ENCODE results near the gene PGM3.
"Not testable (repeated sequence)": the region's sequence is repeated elsewhere in the genome, so short reads cannot be mapped to it uniquely, and the experiment has no call there.

The PGM3 gene

GRCh38 chr6:83199863-83200225 is 6.8 kb upstream of the PGM3 start:
- intact Hi-C loops (cut with DNase I; ENCODE audit: low total_unique reads) = no loop called here
- Histone ChIP-seq H3K4me1 (peaks cover 0 to 2% (median 0%) of the 10 kb centered on the region in 4 donors), H3K9me3 (no peaks in the 10 kb centered on the region), H3K27ac (no peak overlapping the region), H3K4me3 (no peak overlapping the region), H3K27me3 (no peaks in the 10 kb centered on the region), H3K36me3 (peaks cover 0 to 20% (median 7%) of the 10 kb centered on the region in 3 donors)
- DNase-seq = no peak
- no peak for TF ChIP-seq CTCF (IDR thresholded peaks at IDR 0.05)

GRCh38 chr6:83199173-83199862 is 6.3 kb upstream of the PGM3 start:
- no peak for TF ChIP-seq CTCF (IDR thresholded peaks at IDR 0.05)

DNA sequence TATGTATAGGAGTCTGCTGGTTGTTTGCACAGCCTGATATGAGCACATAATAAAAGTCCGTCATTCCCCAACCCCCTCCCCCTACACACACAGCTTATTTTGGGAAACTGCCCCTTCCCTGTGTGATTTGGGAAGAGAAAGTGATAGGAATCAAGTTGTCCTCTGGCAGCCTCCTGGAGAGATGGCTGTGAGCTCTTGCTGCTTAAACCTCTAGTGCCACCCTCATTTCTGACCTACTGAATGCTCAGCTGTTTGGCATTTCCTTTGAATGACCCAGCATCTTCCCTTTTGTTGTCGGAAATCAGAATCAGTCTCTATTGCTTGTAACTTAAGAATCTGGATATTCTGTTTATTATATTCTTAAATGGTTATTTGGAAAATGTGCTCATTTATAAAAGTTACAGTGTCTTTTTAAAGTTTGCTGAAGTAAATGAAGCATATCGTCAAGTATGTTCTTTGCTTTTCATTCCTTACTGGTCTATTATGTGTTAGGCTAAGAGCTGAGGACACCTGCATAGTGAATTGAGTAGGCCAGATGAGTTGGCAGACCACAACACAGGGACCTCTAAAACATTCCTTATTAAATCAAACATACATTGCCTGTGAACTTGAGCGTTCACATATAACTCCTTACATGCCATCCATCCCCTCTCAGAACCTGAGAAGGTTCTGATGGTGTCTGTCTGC is 5.6 kb upstream of the PGM3 start:
- DNase-seq = no peak
- Histone ChIP-seq H3K4me1 (peaks cover 0 to 12% (median 4%) of the 10 kb centered on the region in 4 donors), H3K9me3 (no peaks in the 10 kb centered on the region), H3K27ac (no peak overlapping the region), H3K4me3 (no peak overlapping the region), H3K36me3 (peaks cover 0 to 20% (median 7%) of the 10 kb centered on the region in 3 donors), H3K27me3 (no peaks in the 10 kb centered on the region)
- intact Hi-C loops (cut with DNase I; ENCODE audit: low total_unique reads) = no loop called here
- no peak for TF ChIP-seq CTCF (IDR thresholded peaks at IDR 0.05)

More at GRCh38 chr6:83199173-83199862, 6.3 kb upstream of the PGM3 start:
- Histone ChIP-seq H3K9me3 (no peaks in the 10 kb centered on the region), H3K36me3 (peaks cover 0 to 20% (median 7%) of the 10 kb centered on the region in 3 donors), H3K4me3 (no peak overlapping the region), H3K4me1 (peaks cover 0 to 7% (median 3%) of the 10 kb centered on the region in 4 donors), H3K27me3 (no peaks in the 10 kb centered on the region), H3K27ac (no peak overlapping the region)
- intact Hi-C loops (cut with DNase I; ENCODE audit: low total_unique reads) = no loop called here
- DNase-seq = no peak

DNA sequence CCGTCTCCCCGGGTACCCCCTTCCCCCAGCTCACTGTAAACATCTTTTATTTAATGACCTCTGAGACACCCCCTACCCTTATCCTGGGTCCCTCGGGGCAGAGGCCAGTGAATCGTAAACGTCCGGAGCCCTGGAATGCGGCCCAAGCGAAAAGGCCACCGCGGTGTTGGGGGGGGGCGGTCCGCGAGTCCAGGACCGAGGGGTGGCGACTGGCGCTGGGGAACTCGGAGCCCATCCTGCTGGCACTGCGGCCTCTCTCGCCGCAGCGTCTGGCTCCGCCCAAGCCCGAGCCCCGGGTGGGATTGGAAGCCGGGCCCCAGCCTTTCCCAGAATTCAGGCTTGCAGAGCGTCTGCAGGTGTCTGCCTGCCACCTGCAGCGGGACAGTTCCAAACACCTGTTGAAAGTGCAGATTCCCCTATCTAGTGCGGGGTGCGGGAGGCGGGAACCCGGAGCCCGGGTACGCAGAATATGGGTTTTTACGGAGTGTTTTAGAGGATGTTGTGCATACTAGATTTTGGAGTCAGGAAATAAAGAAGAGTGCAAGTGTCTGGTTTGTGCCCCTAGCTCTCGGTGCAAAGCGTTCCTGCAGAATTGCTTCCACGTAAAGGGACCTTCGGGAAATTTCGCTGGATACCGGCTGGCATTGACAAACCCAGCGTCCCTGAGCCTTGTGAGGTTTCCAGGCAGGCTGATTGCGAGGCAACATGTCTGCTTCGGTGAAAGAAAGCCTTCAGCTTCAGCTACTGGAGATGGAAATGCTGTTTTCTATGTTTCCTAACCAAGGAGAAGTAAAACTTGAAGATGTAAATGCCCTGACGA is 892 bp upstream of the PGM3 start:
- Histone ChIP-seq H3K27ac (peak overlapping the region; percentile 77 to 96), H3K4me3 (peak overlapping the region; percentile 66 to 99), H3K9me3 (no peaks in the 10 kb centered on the region), H3K27me3 (no peaks in the 10 kb centered on the region), H3K36me3 (peaks cover 0 to 23% (median 7%) of the 10 kb centered on the region in 3 donors), H3K4me1 (peaks cover 0 to 37% (median 13%) of the 10 kb centered on the region in 4 donors)
- peak; percentile 42 to 76 for DNase-seq
- intact Hi-C loops (cut with DNase I; ENCODE audit: low total_unique reads) = loop anchor here (2.0 kb wide), 1 partner anchor 127 kb away; the partner anchor contains the start of gene DOP1A
- no peak for TF ChIP-seq CTCF (IDR thresholded peaks at IDR 0.05)

- Histone ChIP-seq H3K4me3 (peak overlapping the region; percentile 66 to 99), H3K4me1 (peaks cover 0 to 37% (median 13%) of the 10 kb centered on the region in 4 donors), H3K9me3 (no peaks in the 10 kb centered on the region), H3K27me3 (no peaks in the 10 kb centered on the region), H3K36me3 (peaks cover 0 to 34% (median 7%) of the 10 kb centered on the region in 3 donors), H3K27ac (peak overlapping the region; percentile 77 to 96)
- intact Hi-C loops (cut with DNase I; ENCODE audit: low total_unique reads) = no loop called here
- DNase-seq = no peak
- TF ChIP-seq CTCF (IDR thresholded peaks at IDR 0.05) = no peak
Measured at GRCh38 chr6:83192456-83192855, 609 bp downstream of the PGM3 start.

- intact Hi-C loops (cut with DNase I; ENCODE audit: low total_unique reads) = not testable (repeated sequence)
Measured at GRCh38 chr6:83191974-83192373, 1.1 kb downstream of the PGM3 start.

More at GRCh38 chr6:83191974-83192373, 1.1 kb downstream of the PGM3 start:
- peak overlapping the region in 1 of 2 donors; percentile 96 for H3K27ac ChIP-seq
- H3K27me3 ChIP-seq, H3K9me3 ChIP-seq, DNase-seq: not testable (repeated sequence)
- H3K4me1 ChIP-seq = peaks cover 0 to 37% (median 13%) of the 10 kb centered on the region in 4 donors
- H3K4me3 ChIP-seq = peak overlapping the region; percentile 66 to 99
- H3K36me3 ChIP-seq = peaks cover 0 to 34% (median 7%) of the 10 kb centered on the region in 3 donors
